Muscle of leg (tissue), 16 donors: Measurements from ENCODE around the gene IFNA10. TPM values are rescaled to one million over a fixed set of nuclear protein-coding genes. Genes with fewer than 3 reads are reported as not detected.
"Not testable (repeated sequence)": the region's sequence is repeated elsewhere in the genome, so short reads cannot be mapped to it uniquely, and the experiment has no call there.

Source experiments
- DNase-seq: peaks from one replicate; pipeline ENCODE4 v3.0.0; 2013
- H3K27ac ChIP-seq: one replicate; pipeline ENCODE4 v1.5.1; 2013; ENCODE audit warnings: mild to moderate bottlenecking, low read length, control low read depth
- H3K27me3 ChIP-seq: one replicate; pipeline ENCODE4 v1.6.1; 2013; ENCODE audit warnings: low read length; ENCODE audit not compliant: control insufficient read depth, insufficient read depth
- H3K36me3 ChIP-seq: one replicate; pipeline ENCODE4 v1.6.1; 2013; ENCODE audit warnings: low read length; ENCODE audit not compliant: control insufficient read depth, insufficient read depth
- H3K4me1 ChIP-seq: one replicate; pipeline ENCODE4 v1.6.1; 2013; ENCODE audit warnings: low read length; ENCODE audit not compliant: control insufficient read depth, insufficient read depth
- H3K4me3 ChIP-seq: one replicate; pipeline ENCODE4 v1.5.1; 2013; ENCODE audit warnings: low read length, control low read depth
- H3K9me3 ChIP-seq: replicated peaks from 2 replicates; pipeline ENCODE4 v1.6.1; 2013; ENCODE audit warnings: low read depth, low read length; ENCODE audit not compliant: control insufficient read depth
- WGBS: methylation state at CpG from one replicate; pipeline ENCODE4 v1.1.5; 2013; ENCODE audit warnings: missing lambda C conversion rate; ENCODE audit not compliant: insufficient coverage; 5-methylcytosine and 5-hydroxymethylcytosine counted together
- long read RNA-seq, 11 donors: transcript quantifications; one replicate each; lab custom pipeline, GENCODE V29; 2026
- polyA plus RNA-seq, 8 donors: library from polyadenylated mRNA; unstranded; fragments of 120-200 nt; gene quantifications; one replicate each; pipeline versions ENCODE4 v1.2.1 to v1.2.3, GENCODE V29; 2013; ENCODE audit warnings: inconsistent platforms in 1 of 8, low replicate concordance in 1 of 8; ENCODE audit not compliant: insufficient read length in 8 of 8, insufficient read depth in 1 of 8
- total RNA-seq: library from RNA; stranded (reverse); fragments of 120-200 nt; gene quantifications from one replicate; pipeline ENCODE4 v1.2.4, GENCODE V29; 2013

The IFNA10 gene
- not detected for total RNA-seq
- polyA plus RNA-seq: not detected
- long read RNA-seq, donor 1: 0 reads
- long read RNA-seq, donor 2: 0 reads
- long read RNA-seq, donor 3: 0 reads
- long read RNA-seq, donor 4: 0 reads
- long read RNA-seq, donor 5: 0 reads
- long read RNA-seq, donor 6: 0 reads
- long read RNA-seq, donor 7: 0 reads
- long read RNA-seq, donor 8: 0 reads
- long read RNA-seq, donor 9: 0 reads
- long read RNA-seq, donor 10: 0 reads
- long read RNA-seq, donor 11: 0 reads

DNA sequence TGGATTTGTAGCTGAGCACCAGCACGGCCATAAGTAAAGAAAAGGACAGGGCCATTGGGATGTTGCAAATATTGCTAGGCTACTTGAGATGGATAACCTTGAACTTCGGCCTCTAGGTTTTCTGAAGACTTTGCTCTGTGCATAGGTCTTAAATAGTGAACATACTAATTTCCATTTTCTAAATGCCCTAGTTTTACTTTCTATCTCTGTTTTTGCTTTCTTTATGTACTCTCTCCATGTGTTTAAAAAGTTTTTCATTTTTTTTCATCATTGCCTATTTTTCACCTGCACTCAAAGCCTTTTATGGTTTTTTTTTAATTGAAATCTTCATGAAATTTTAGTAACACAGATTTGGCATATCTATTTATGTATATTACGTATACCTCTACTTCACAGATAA is at the start of gene IFNA10:
Gene IFNA10, minus strand, starts transcription at position 101 of the 400 bp plus-strand sequence. Its CDS starts 46 bp downstream, at position 55.
- H3K27me3 ChIP-seq, H3K27ac ChIP-seq, H3K9me3 ChIP-seq, H3K36me3 ChIP-seq, H3K4me1 ChIP-seq, DNase-seq, H3K4me3 ChIP-seq: not testable (repeated sequence)
- no CpG with 5 or more reads among the region's 3 CpGs for WGBS

DNA sequence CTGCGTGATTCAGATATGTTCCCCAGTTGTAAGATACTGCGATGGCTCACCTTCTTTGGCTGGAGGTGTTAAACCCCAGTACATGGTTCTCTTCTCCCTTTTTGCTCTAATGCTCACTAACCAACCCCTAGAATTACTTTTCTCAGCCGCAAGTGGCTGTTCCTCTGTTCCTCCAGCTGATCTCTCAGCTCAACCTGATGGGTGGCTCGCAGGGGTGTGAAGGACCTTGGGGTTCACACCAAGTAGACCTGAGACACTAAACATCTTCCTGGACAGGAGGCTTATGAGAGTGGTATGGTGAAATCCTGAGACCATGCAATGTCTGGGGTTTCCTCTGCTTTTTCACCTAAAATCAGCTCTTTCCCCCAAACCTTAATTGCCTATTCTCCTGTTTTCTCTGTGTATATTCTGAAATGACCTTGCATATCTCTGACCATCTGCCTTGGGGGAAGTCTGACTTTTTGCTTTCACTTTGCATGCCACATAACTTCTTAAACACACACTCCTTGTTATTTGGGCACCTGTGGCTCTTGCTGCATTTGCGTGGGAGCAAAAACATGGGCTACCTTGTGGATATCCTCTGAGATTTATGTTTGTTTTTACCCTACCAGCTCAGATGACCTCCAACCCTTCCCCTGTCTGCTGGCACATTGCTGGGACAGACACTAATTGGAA is 48.7 kb upstream of the IFNA10 start:
- no peak overlapping the region for H3K4me3 ChIP-seq
- H3K9me3 ChIP-seq: no peaks in the 10 kb centered on the region
- no peak overlapping the region for H3K27ac ChIP-seq
- 90% methylated on average over 2 of the region's 5 CpGs for WGBS
- H3K27me3 ChIP-seq: no peaks in the 10 kb centered on the region
- DNase-seq: no peak
- H3K4me1 ChIP-seq: no peaks in the 10 kb centered on the region
- H3K36me3 ChIP-seq: no peaks in the 10 kb centered on the region

- no peak overlapping the region for H3K27ac ChIP-seq
- no peaks in the 10 kb centered on the region for H3K9me3 ChIP-seq
- no peaks in the 10 kb centered on the region for H3K27me3 ChIP-seq
- H3K4me3 ChIP-seq: no peak overlapping the region
- no peaks in the 10 kb centered on the region for H3K4me1 ChIP-seq
- H3K36me3 ChIP-seq: no peaks in the 10 kb centered on the region
- 3% methylated on average over 3 of the region's 3 CpGs for WGBS
- peak; percentile 75 for DNase-seq
These were observed 46.0 kb upstream of the IFNA10 start for GRCh38 chr9:21252721-21253547.

- no peaks in the 10 kb centered on the region for H3K36me3 ChIP-seq
- H3K27me3 ChIP-seq: no peaks in the 10 kb centered on the region
- no peak for DNase-seq
- no peak overlapping the region for H3K27ac ChIP-seq
- WGBS: 69% methylated on average over 3 of the region's 4 CpGs
- no peak overlapping the region for H3K4me3 ChIP-seq
- H3K4me1 ChIP-seq: no peaks in the 10 kb centered on the region
- H3K9me3 ChIP-seq: no peaks in the 10 kb centered on the region
These were observed 44.7 kb upstream of the IFNA10 start for GRCh38 chr9:21251638-21252037.

- WGBS: 44% methylated on average over 1 of the region's 1 CpG
- H3K4me3 ChIP-seq: no peak overlapping the region
- no peak for DNase-seq
- no peaks in the 10 kb centered on the region for H3K4me1 ChIP-seq
- no peaks in the 10 kb centered on the region for H3K36me3 ChIP-seq
- H3K9me3 ChIP-seq: no peaks in the 10 kb centered on the region
- no peak overlapping the region for H3K27ac ChIP-seq
- no peaks in the 10 kb centered on the region for H3K27me3 ChIP-seq
These were observed 44.2 kb upstream of the IFNA10 start for GRCh38 chr9:21251190-21251589.

- no peak overlapping the region for H3K4me3 ChIP-seq
- peak; percentile 26 for DNase-seq
- no peaks in the 10 kb centered on the region for H3K9me3 ChIP-seq
- H3K27ac ChIP-seq: no peak overlapping the region
- H3K4me1 ChIP-seq: no peaks in the 10 kb centered on the region
- peaks cover 2% of the 10 kb centered on the region for H3K27me3 ChIP-seq
- no peaks in the 10 kb centered on the region for H3K36me3 ChIP-seq
- WGBS: no CpG with 5 or more reads among the region's 2 CpGs
These were observed 37.9 kb upstream of the IFNA10 start for GRCh38 chr9:21244836-21245235.

GRCh38 chr9:21239911-21240310 is 33.0 kb upstream of the IFNA10 start, which contains the start of gene IFNA14:
IFNA14 (minus strand) TSS chr9:21240005; CDS start chr9:21239935, 70 bp downstream.
- no peak for DNase-seq
- H3K27ac ChIP-seq: no peak within 1 kb of the TSS
- H3K4me3 ChIP-seq: no peak within 1 kb of the TSS
- no peaks in the 10 kb centered on the region for H3K4me1 ChIP-seq
- H3K27me3 ChIP-seq: peaks cover under 1% of the 10 kb centered on the region
- no peaks in the 10 kb centered on the region for H3K36me3 ChIP-seq
- no CpG with 5 or more reads among the region's 2 CpGs for WGBS
- no peaks in the 10 kb centered on the region for H3K9me3 ChIP-seq

- not testable (repeated sequence) for H3K4me3 ChIP-seq, H3K36me3 ChIP-seq, DNase-seq, H3K27ac ChIP-seq, H3K4me1 ChIP-seq, H3K27me3 ChIP-seq, H3K9me3 ChIP-seq
- WGBS: no CpG with 5 or more reads among the region's 1 CpG
These were observed 29.4 kb upstream of the IFNA10 start for GRCh38 chr9:21236360-21236714.

DNA sequence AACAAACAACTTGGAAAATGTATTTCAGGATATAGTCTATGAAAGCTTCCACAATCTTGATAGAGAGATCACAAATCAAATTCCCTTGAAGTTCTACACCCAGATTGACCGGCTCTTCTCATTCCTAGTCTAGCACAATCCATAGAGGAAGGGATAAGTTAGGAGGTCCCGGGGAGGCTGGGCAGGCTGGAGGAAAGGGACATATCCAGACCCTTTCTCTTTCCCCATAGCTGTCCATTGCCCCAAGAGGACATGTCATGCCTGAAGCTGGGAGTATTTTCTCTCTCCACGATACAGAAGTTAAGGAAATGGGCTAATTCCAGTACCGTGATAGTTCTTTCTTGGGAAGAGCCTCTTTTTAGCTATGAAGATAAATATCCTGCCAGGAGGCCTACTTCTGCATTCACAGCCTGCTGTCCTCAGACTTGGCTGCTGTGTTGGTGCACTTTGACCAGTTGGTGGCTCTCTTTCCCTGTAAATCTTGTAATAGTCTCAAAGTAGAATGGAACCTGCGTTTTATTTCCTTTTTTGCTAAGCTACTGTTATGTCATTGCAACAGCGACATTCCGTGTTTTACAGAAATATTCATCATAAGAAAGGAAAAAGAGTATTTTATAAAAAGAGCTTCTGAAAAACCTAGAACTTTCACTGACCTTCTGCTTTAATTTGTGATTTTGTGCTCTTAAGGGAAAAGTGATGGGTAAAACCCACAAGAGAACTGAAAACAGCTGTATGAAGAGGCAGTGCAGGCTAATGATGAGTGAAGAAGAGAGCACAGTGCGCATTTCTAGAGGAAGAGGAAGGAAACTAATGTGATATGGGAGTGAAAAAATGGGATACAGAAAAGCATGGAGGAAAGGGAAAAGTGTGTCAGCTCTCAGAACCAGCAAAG is 28.8 kb upstream of the IFNA10 start:
- peak; percentile 68 for DNase-seq

More for the DNA sequence above, 28.8 kb upstream of the IFNA10 start:
- H3K27ac ChIP-seq, H3K36me3 ChIP-seq, H3K4me3 ChIP-seq, H3K4me1 ChIP-seq, H3K27me3 ChIP-seq, H3K9me3 ChIP-seq: not testable (repeated sequence)
- 33% methylated on average over 1 of the region's 8 CpGs for WGBS
